Memory B cell (primary cell): ENCODE results near the gene ZNF444.

Experiments used
- ATAC-seq: fragments of 150-1000 bp; cut with Tn5 transposase; 2 replicates; pipeline ENCODE4 v1.10.0; 2021; ENCODE audit warnings: low read depth, mild to moderate bottlenecking, moderate library complexity
- DNase-seq, 2 donors: peaks; one replicate each; pipeline ENCODE4 v3.0.0; 2022; ENCODE audit warnings: low spot score in 2 of 2
- H3K27ac Mint-ChIP-seq: one replicate; pipeline ENCODE4 v1.8.0; 2022; ENCODE audit warnings: mild to moderate bottlenecking, moderate library complexity, mixed read lengths
- H3K27me3 Mint-ChIP-seq: one replicate; pipeline ENCODE4 v1.8.0; 2022; ENCODE audit warnings: mixed read lengths
- H3K36me3 Mint-ChIP-seq: one replicate; pipeline ENCODE4 v1.8.0; 2022; ENCODE audit warnings: mild to moderate bottlenecking, mixed read lengths
- H3K4me1 Mint-ChIP-seq: one replicate; pipeline ENCODE4 v1.8.0; 2022; ENCODE audit warnings: mixed read lengths
- H3K4me3 Mint-ChIP-seq: one replicate; pipeline ENCODE4 v1.8.0; 2022; ENCODE audit warnings: mild to moderate bottlenecking, moderate library complexity, mixed read lengths
- H3K9me3 Mint-ChIP-seq: one replicate; pipeline ENCODE4 v1.8.0; 2022; ENCODE audit warnings: mixed read lengths

The ZNF444 gene

DNA sequence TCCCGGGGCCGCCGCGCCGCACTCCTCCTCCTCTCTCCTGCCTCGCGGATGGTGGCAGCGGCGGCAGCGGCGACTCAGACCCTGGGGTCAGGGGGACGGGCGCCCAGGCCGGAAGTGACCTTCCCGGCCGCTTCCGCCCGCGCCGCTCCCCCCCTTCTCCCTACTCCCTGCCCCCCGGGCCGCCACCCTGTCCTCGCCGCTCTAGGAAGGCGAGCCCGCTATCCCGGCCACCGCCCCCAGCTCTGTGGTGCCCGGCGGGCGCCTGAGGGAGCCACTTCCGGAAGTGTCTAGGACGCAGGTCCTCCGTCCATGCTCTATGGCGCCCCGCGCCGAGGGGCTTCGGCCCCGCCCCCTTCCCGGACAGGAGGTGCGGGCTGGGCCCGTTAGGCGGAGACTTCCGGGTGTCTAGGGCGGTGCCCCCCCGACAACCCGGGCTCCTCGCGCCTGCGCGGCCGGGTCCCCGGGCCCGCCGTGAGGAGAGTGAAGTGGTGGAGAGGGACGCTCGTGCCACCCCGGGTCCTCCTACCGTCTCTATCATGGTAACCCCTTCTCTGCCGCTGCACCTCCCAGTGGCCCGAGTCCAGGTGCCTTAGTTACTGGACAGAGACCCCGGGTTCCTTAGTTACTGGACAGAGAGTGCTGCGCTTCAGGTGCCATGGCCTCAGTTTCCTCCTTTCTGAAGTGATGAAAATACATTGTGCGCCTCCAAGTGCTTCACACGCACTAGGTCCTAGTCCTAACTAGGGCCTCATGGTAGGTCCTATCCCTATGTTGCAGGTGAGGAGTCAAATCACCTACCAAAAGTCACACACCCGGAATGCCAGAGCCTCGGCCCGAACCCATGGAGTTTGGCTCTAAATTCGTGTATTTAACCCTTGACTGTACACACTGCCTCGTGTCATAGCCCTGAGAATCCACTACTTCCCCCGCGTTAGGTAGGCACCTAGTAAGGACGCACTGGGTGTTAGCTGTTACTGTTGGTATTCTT, 19.6 kb upstream of the ZNF444 start, which contains the start of gene ZNF787:
TSS of gene ZNF787 (minus strand) at position 116 of the 988 bp plus-strand sequence. CDS start 18,078 bp downstream, outside the sequence.
- H3K27me3 Mint-ChIP-seq, result no peaks in the 10 kb centered on the region

DNA sequence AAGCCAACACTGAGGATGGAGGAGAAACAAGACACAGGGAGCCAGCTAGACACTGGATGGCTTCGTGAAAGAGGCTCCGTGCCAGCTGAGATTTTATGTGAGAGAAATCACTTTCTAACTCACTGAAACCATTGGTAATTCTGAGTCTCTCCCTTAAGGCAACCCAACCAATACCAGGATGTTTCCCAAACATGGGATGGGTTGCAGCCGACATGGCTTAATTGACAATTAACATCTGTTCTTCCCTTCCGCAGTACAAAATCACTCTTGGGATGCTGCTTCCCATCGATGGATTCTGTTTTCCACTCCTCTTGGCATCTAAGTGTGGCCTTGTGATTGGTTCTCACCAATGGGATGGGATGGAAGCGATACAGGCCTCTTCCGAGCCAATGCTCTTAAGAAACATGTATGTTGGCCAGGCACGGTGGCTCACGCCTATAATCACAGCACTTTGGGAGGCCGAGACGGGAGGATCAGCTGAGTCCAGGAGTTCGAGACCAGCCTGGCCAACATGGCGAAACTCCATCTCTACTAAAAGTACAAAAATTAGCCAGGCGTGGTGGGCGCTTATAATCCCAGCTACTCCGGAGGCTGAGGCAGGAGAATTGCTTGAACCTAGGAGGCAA, 17.7 kb upstream of the ZNF444 start:
- ATAC-seq (no peak), DNase-seq (no peak)
- no peaks in the 10 kb centered on the region for H3K9me3 Mint-ChIP-seq
- H3K27ac Mint-ChIP-seq, result no peak overlapping the region
- H3K27me3 Mint-ChIP-seq, result no peaks in the 10 kb centered on the region
- H3K4me3 Mint-ChIP-seq, result no peak overlapping the region
- H3K36me3 Mint-ChIP-seq, result no peaks in the 10 kb centered on the region
- peaks cover 17% of the 10 kb centered on the region for H3K4me1 Mint-ChIP-seq

More for the DNA sequence above, 19.6 kb upstream of the ZNF444 start, which contains the start of gene ZNF787:
- Mint-ChIP-seq H3K4me3 (peak within 1 kb of the TSS; percentile 97), H3K36me3 (no peaks in the 10 kb centered on the region), H3K4me1 (peaks cover 28% of the 10 kb centered on the region), H3K9me3 (no peaks in the 10 kb centered on the region), H3K27ac (peak within 1 kb of the TSS; percentile 99)
- ATAC-seq, result peak; percentile 77
- peak; percentile 97 for DNase-seq

DNA sequence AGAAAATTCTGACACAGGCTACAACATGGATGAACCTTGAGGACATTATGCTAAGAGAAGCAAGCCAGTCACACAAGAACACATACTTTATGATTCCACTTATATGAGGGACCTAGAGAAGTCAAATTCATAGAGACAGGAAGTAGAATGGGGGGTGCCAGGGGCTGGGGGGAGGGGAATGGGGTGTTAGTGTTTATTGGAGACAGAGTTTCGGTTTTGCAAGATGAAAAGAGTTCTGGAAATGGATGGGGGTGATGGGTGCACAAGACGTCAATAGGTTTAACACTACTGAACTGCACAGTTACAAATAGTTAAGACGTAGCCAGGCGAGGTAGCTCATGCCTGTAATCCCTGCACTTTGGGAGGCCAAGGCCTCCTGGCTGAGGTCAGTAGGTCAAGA, 16.5 kb upstream of the ZNF444 start:
- peaks cover 7% of the 10 kb centered on the region for H3K4me1 Mint-ChIP-seq
- DNase-seq (no peak), ATAC-seq (no peak)
- no peak overlapping the region for H3K27ac Mint-ChIP-seq
- no peak overlapping the region for H3K4me3 Mint-ChIP-seq
- no peaks in the 10 kb centered on the region for H3K36me3 Mint-ChIP-seq
- H3K27me3 Mint-ChIP-seq, result no peaks in the 10 kb centered on the region
- H3K9me3 Mint-ChIP-seq, result no peaks in the 10 kb centered on the region

DNA sequence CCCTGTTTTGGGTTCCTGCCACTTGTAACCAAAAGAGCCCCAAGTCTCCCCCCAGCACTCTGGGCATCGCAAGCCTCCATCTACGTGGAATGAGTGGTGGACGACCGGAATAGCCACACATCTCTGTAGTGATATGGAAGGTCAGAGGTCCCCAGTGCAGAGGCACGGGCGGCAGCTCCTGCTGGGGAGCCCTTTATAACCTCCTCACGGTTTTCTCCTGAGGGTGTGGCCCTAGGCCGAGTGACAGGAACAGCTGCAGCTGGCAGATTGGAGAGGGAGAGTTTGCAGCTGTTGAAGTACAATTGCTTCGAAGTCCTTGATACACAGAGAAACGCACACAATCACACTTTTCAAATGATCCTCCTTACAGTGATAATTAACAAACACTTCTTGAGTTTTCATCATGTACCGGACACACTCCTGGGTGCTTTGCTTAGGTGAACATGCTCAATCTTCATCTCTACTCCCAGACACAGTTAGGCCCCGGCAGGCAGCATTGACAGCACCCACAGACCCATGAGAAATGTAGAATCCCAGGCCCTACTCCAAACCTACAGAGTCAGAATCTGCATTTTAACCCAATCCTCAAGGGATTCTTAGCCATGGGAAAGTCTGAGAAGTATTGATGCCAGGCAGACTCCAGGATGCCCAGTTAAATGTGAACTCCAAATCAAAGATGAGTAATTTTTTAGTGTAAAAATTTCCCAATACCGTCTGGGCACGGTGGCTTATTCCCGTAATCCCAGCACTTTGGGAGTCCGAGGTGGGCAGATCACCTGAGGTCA, 15.1 kb upstream of the ZNF444 start:
- DNase-seq (no peak), ATAC-seq (no peak)
- Mint-ChIP-seq H3K4me1 (no peaks in the 10 kb centered on the region), H3K27me3 (no peaks in the 10 kb centered on the region), H3K36me3 (no peaks in the 10 kb centered on the region), H3K4me3 (no peak overlapping the region), H3K27ac (no peak overlapping the region), H3K9me3 (no peaks in the 10 kb centered on the region)

DNA sequence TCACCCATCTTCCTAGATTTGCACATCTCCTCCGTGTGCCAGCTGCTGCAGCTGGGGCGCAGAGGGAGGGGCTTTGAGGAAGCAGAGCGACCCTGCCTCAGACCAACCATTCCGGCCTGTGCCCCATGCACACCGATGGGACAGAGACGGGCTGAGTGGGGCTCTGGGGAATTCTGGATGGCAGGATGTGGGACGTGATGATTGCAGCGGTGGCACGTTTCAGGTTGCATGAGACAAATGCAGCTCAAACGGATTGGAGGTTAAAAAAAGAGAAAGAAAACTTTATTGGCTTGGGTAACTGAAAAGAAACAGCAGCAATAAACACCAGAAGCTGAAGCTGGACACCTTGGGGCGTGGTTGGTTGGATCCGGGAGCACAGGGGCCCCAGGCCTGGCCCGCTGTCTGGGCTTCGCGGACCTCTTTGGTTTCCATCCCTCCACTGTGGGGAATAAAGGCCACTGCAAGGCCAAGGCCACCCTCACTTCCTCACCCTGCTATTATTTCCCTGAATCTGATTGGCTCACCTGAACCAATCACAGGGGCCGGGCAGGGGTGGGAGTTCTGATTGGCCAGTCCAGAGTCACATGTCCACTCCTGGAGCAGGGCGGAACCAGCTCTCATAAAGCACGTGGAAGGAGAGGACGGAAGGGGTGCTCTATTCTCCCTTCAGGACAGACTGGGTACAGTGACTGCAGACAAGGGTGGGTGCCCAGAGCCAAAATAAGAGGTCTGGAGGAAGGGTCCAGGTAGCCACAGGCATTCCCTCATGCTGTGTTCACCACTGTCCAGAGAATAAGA, 13.9 kb upstream of the ZNF444 start:
- H3K36me3 Mint-ChIP-seq, result no peaks in the 10 kb centered on the region
- DNase-seq, result no peak
- no peak for ATAC-seq
- H3K27ac Mint-ChIP-seq, result no peak overlapping the region
- no peaks in the 10 kb centered on the region for H3K9me3 Mint-ChIP-seq
- H3K4me1 Mint-ChIP-seq, result no peaks in the 10 kb centered on the region
- H3K4me3 Mint-ChIP-seq, result no peak overlapping the region
- H3K27me3 Mint-ChIP-seq, result no peaks in the 10 kb centered on the region

DNA sequence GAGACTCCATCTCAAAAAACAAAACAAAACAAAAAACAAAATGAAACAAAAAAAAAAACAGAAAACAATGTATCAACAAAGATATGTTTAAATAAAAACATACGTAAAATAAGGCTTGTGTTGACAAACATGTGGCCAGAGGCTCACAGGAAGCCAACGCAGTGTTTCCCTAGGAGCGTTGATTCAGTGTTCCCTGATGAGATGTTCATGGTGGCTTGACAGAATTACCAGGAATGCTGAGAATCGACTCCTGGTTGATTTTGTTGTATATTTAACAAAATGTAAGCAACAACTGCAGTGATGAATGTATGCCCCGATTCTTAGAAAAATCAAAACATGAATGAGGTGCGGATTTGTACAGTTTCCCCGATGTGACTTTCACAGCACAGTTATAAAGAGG, 11.1 kb upstream of the ZNF444 start:
- Mint-ChIP-seq H3K9me3 (no peaks in the 10 kb centered on the region), H3K36me3 (no peaks in the 10 kb centered on the region), H3K27me3 (no peaks in the 10 kb centered on the region), H3K4me1 (peaks cover 7% of the 10 kb centered on the region), H3K27ac (no peak overlapping the region), H3K4me3 (no peak overlapping the region)
- no peak for ATAC-seq
- no peak for DNase-seq

DNA sequence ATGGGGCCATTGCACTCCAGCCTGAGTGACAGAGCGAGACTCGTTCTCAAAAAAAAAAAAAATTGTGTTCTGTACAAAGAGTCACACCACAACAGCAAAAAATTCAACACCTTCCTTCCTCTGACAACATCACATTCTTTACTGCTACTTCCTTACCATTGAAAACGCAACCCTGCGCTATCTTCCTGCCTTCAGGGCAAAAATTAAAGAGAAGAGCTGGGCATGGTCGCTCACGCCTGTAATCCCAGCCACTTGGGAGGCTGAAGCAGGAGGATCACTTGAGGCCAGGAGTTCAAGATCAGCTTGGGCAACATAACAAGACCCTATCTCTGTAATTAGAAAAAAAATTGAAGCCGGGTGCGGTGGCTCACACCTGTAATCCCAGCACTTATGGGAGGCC, 9.4 kb upstream of the ZNF444 start:
- Mint-ChIP-seq H3K27ac (no peak overlapping the region), H3K4me1 (peaks cover 7% of the 10 kb centered on the region)
- ATAC-seq, result no peak

DNA sequence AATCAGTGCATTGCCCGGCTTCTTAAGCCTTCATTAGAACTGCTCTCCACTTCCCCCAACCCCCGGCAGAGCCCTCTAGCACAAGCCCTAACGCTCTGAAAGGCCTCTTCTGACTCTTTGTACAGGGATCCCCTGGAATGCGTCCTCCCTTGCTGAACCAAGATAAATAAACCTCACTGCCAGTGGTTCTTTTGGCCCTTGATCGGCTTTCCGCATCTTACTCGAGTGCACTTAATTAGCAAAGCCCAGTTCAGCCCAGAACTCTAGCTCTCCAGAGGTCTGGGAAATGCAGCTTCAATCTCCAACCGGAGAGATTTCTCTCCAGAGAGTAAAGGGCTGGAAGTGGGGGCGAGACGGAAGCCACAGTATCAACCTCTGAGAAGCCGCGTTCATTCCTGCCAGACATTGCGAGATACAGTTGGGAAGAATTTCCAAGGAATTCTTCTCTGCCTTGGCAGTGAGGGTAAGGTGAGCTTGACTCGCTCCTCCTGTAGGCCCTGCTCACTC, 8.7 kb upstream of the ZNF444 start:
- Mint-ChIP-seq H3K4me1 (peaks cover 7% of the 10 kb centered on the region), H3K27ac (no peak overlapping the region), H3K4me3 (no peak overlapping the region), H3K27me3 (no peaks in the 10 kb centered on the region), H3K36me3 (no peaks in the 10 kb centered on the region), H3K9me3 (no peaks in the 10 kb centered on the region)
- ATAC-seq, result no peak
- no peak for DNase-seq

More for the DNA sequence above, 9.4 kb upstream of the ZNF444 start:
- Mint-ChIP-seq H3K9me3 (no peaks in the 10 kb centered on the region), H3K27me3 (no peaks in the 10 kb centered on the region), H3K4me3 (no peak overlapping the region), H3K36me3 (no peaks in the 10 kb centered on the region)
- DNase-seq, result no peak

DNA sequence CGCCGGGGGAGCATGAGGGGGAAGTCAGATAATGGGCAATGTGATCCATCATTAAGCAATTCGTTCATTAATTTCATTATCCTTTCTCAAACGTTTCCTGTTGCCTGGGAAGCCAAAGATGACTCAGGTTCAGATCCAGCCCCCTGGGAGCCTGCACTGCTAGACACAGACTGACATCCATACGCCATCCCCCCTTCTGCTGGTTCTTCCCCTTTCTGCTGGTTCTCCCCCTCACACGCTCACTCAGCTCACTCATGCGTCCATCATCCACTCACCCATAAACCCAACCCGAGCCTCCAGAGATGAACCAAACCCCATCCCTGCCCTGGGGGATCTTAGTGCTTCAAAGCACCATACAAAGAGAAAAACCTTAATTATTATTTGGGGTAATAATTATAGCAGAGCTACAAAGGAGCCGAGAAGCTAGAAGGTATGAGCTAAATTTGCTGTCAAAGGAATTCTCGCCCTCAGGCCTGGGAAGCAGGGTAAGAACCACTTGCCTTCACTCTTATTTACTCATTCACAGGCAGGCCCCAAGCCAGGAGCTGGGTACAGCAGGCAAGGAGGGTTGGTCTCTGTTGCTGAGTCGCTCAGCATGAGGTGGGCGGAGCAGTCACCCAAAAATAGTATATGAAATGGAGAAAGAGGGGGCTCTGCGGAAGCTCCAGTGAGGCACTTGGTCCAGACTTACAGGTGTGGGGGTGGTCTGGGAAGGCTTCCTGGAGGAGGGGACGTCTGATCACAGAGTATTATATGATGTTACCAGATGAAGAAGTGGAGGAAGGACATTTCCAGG, 7.0 kb upstream of the ZNF444 start:
- no peaks in the 10 kb centered on the region for H3K27me3 Mint-ChIP-seq
- peak; percentile 100 for ATAC-seq
- H3K4me1 Mint-ChIP-seq, result peaks cover 7% of the 10 kb centered on the region
- no peaks in the 10 kb centered on the region for H3K36me3 Mint-ChIP-seq
- peak; percentile 37 to 52 for DNase-seq
- H3K4me3 Mint-ChIP-seq, result peak overlapping the region; percentile 3
- H3K9me3 Mint-ChIP-seq, result no peaks in the 10 kb centered on the region
- peak overlapping the region; percentile 29 for H3K27ac Mint-ChIP-seq

DNA sequence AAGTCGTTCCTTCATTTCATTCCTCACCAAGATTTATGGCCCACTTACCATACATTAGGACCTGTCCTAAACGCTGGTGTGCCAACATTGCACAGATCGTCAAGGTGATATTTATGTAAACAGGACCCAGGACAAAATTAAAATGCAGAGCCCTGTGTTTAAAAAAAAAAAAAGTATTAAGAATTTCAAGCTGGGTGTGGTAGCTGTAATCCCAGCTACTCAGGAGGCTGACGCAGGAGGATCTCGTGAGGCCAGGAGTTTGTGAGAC, 6.5 kb upstream of the ZNF444 start:
- Mint-ChIP-seq H3K27me3 (no peaks in the 10 kb centered on the region), H3K27ac (peak overlapping the region; percentile 29), H3K36me3 (no peaks in the 10 kb centered on the region), H3K9me3 (no peaks in the 10 kb centered on the region), H3K4me1 (peaks cover 7% of the 10 kb centered on the region), H3K4me3 (no peak overlapping the region)
- ATAC-seq (no peak), DNase-seq (no peak)

DNA sequence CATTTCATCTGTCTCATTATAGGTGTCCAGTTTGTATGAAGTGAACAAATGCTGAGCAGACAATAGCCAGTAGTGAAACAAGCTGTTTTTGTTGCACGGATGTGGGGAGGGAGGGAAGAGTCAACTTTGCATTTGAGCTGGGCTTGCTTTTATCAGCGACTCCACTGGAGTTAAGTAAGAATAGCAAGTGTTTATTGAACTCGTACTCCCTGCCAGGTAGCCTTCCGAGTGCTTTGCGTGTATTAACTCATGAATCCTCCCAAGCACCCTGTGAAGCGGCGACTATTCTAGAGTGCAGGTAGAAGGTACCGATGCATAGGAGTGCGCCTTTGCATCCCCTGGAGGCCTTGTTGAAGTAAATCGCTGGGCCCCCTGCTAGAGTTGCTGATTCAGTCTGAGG, 4.7 kb upstream of the ZNF444 start:
- no peak for DNase-seq
- peaks cover 19% of the 10 kb centered on the region for H3K4me1 Mint-ChIP-seq
- no peak overlapping the region for H3K27ac Mint-ChIP-seq
- no peaks in the 10 kb centered on the region for H3K27me3 Mint-ChIP-seq
- H3K4me3 Mint-ChIP-seq, result no peak overlapping the region
- no peaks in the 10 kb centered on the region for H3K9me3 Mint-ChIP-seq
- H3K36me3 Mint-ChIP-seq, result no peaks in the 10 kb centered on the region
- ATAC-seq, result no peak

DNA sequence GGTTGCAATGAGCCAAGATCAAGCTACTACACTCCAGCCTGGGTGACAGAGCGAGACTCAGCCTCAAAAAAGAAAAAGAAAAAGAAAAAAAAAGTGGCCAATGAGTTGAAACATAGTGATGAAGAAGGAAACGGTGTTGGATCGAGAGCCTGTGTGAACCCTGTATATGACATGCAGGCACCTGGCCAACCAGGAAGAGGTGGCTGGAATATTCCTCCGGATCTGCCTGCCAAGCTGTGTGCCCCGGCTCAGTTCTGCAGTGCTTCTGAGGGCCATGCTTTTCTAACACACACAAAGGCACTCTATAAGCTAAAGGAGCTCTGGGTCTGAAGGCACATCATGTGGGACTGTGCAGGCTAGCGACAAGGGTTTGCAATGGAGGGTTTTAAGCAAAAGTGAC, 3.7 kb upstream of the ZNF444 start:
- Mint-ChIP-seq H3K4me3 (no peak overlapping the region), H3K27ac (no peak overlapping the region), H3K36me3 (no peaks in the 10 kb centered on the region), H3K9me3 (no peaks in the 10 kb centered on the region), H3K4me1 (peaks cover 24% of the 10 kb centered on the region), H3K27me3 (no peaks in the 10 kb centered on the region)
- no peak for ATAC-seq
- no peak for DNase-seq

DNA sequence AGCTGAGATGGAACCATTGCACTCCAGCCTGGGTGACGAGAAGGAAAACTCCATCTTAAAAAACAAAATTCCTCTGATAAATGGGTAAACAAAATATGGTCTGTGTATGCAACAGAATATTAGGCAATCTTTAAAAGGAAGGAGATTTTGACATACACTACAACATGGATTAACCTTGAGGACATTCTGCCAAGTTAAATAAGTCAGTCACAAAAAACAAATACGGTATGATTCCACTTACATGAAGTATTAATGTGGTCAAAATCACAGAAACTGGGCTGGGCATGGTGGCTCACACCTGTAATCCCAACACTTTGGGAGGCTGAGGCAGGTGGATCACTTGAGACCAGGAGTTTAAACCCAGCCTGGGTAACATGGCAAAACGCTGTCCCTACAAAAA, 3.0 kb upstream of the ZNF444 start:
- Mint-ChIP-seq H3K27me3 (no peaks in the 10 kb centered on the region), H3K4me3 (no peak overlapping the region), H3K27ac (no peak overlapping the region), H3K36me3 (no peaks in the 10 kb centered on the region), H3K9me3 (no peaks in the 10 kb centered on the region), H3K4me1 (peaks cover 27% of the 10 kb centered on the region)
- DNase-seq (no peak), ATAC-seq (no peak)
